Astrocyte of the spinal cord (primary cell): Measurements from ENCODE around the gene MILR1.
A peak's percentile ranks its signal among the peaks of the same experiment; 100 is the strongest.

Source experiments
- DNase-seq: peaks from one replicate; pipeline ENCODE4 v3.0.0; 2011; ENCODE audit warnings: low read depth, low spot score
- H3K4me3 ChIP-seq: 2 replicates; pipeline ENCODE4 v1.5.1; 2011; ENCODE audit warnings: low read depth, mild to moderate bottlenecking, low read length, moderate library complexity
- in situ Hi-C: cut with HindIII; loops from 2 replicates; pipeline ENCODE4 v1.10.0; 2017; ENCODE audit warnings: low sequenced_read_pairs
- TF ChIP-seq, protein P1 (sequence below): IDR thresholded peaks from 2 replicates; pipeline ENCODE4 v1.5.1; 2012; ENCODE audit warnings: low read depth, mild to moderate bottlenecking, low read length, inconsistent platforms

MILR1 gene

DNA sequence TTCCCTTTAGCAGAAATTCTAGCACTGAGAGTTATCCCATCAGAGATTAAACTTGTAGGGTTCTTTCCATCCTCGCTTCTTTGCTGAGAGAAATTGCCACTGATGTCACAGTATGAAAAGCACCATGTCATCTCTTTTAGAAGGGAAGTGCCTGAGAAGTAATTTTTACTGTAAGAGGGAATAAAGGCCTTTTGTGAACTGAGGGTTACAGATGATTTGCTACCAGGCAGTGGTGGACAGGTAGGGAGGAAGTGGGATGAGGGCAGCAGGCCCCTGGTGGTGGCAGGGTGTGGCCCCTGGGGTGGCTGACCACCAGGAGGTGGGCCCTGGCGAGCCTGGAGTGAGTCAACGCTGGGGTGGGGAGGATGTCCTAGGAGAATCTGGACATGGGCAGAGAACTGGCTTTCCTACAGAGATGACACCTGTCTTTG is 6.4 kb upstream of the MILR1 start:
- in situ Hi-C loops: no loop called here
- DNase-seq: no peak
- no peak overlapping the region for H3K4me3 ChIP-seq
- TF ChIP-seq, protein P1, sequence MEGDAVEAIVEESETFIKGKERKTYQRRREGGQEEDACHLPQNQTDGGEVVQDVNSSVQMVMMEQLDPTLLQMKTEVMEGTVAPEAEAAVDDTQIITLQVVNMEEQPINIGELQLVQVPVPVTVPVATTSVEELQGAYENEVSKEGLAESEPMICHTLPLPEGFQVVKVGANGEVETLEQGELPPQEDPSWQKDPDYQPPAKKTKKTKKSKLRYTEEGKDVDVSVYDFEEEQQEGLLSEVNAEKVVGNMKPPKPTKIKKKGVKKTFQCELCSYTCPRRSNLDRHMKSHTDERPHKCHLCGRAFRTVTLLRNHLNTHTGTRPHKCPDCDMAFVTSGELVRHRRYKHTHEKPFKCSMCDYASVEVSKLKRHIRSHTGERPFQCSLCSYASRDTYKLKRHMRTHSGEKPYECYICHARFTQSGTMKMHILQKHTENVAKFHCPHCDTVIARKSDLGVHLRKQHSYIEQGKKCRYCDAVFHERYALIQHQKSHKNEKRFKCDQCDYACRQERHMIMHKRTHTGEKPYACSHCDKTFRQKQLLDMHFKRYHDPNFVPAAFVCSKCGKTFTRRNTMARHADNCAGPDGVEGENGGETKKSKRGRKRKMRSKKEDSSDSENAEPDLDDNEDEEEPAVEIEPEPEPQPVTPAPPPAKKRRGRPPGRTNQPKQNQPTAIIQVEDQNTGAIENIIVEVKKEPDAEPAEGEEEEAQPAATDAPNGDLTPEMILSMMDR: no peak

DNA sequence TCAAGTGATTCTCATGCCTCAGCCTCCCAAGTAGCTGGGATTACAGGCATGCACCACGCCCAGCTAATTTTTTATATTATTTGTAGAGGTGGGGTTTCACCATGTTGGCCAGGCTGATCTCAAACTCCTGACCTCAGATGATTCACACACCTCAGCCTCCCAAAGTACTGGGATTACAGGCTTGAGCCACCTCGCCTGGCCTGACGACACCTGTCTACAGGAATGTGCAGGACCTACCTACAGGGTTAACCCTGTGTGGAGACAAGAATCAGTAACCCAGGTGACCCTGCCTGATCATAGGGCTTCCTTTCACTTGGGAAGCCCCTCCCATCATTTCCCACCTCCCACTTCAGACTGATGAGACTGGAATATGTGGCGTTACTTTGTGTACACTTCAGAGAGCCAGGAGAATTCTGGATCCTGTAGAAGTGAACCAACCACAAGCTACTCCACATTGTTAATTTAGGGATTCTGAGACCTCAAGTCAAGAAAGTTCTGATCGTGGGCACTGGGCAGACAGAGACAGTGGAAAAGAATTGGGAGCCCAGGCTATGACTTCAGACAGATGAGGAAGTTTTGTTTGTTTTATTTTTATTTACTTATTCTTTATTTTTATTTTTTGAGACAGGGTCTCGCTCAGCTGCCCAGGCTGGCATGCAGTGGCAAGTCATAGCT is 5.7 kb upstream of the MILR1 start:
- no peak overlapping the region for H3K4me3 ChIP-seq
- TF ChIP-seq, protein P1: no peak
- no peak for DNase-seq
- in situ Hi-C loops: no loop called here

DNA sequence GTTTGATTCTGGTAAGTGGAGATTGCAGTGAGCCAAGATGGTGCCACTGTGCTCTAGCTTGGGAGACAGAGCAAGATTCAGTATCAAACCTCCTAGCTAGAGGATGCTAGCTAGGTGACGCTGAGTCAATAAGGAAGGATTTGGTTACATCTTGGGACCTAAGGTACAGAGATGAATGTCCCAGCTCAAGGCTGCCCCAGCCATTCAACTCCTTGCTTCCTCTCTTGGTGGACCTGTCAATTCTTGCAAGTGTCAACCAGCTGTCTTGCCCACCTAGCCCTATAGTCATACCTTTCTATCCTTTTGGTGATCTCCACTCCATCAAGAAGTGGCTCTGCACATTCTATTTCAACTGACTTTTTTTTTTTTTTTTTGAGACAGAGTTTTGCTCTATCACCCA is 1.4 kb upstream of the MILR1 start:
- in situ Hi-C loops: no loop called here
- no peak overlapping the region for H3K4me3 ChIP-seq
- DNase-seq: no peak
- TF ChIP-seq, protein P1: no peak

DNA sequence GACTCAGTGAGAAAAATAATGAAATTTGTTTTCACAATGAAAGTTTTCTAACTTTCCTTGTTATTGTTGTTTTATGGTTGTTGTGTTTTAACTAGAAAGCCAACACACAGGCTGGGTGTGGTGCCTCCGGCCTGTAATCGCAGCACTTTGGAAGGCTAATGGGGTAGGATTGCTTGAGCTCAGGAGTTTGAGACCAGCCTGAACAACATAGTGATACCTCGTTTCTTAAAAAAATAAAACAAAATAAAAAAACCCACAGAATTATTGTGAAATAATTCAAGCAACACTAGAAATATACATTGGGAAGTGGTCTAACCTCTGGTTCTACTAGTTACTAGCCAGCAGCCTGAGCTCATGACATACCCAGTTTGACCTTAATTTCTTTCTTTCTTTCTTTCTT is 630 bp downstream of the MILR1 start:
- TF ChIP-seq, protein P1: no peak
- no peak overlapping the region for H3K4me3 ChIP-seq
- in situ Hi-C loops: no loop called here
- no peak for DNase-seq

DNA sequence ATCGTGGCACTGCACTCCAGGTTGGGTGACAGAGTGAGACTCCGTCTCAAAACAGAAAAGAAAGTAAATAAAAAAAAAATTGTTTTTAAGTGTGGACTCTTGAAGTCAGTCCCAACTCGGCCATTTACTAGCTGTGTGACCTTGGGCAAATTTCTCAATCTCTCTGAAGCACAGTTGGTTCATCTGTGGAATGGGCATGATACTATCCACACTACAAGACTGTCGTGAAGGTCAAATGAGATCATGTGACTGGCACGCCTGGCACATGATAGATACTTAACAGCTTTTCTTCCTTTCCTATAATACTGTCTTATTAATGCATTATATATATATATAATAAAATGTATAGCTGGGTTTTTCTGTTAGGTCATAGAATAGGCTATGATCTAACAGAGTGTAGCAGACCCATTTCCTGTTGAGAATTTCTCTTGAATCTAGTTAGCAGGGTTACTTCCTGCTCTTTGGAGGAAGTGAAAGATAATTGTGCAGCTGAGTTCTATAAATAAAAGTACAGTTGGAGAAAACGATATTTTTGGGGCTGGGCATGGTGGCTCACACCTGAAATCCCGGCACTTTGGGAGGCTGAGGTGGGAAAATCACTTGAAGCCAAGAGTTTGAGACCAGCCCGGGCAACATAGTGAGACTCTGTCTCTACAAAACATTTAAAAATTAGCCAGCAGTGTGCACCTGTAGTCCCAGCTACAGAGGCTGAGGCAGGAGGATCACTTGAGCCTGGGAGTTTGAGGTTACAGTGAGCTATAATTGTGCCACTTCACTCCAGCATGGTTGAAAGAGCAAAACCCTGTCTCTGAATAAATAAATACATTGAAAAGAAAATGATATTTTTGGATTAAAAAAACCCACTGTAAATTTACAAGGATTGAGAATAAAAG is 7.3 kb downstream of the MILR1 start:
- no peak overlapping the region for H3K4me3 ChIP-seq
- DNase-seq: no peak
- in situ Hi-C loops: no loop called here
- TF ChIP-seq, protein P1: no peak

DNA sequence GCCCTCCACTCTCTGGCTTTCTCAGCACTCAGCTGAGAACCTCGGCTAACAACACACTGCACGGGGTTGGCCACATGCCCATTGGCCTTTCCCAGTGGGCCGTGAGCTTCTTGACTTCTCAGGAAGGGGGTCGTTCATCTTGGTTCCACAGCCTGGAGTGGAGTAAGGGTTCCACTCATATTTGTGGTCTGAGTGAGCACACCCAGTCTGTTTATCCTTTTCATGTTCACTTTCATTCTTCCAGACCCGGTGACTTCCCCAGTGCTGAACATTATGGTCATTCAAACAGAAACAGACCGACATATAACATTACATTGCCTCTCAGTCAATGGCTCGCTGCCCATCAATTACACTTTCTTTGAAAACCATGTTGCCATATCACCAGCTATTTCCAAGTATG is 8.2 kb downstream of the MILR1 start:
- in situ Hi-C loops: no loop called here
- peak; percentile 80 for DNase-seq
- H3K4me3 ChIP-seq: no peak overlapping the region
- TF ChIP-seq, protein P1: no peak
